NCI-H2081 (cell line): ENCODE data around the gene GNA14.
"Not testable (repeated sequence)": the region's sequence is repeated elsewhere in the genome, so short reads cannot be mapped to it uniquely, and the experiment has no call there.

Experiments
- DNase-seq, 2 experiments: peaks; one replicate each; lab custom pipeline; 2025; lab: John Stamatoyannopoulos, UW

The GNA14 gene

DNA sequence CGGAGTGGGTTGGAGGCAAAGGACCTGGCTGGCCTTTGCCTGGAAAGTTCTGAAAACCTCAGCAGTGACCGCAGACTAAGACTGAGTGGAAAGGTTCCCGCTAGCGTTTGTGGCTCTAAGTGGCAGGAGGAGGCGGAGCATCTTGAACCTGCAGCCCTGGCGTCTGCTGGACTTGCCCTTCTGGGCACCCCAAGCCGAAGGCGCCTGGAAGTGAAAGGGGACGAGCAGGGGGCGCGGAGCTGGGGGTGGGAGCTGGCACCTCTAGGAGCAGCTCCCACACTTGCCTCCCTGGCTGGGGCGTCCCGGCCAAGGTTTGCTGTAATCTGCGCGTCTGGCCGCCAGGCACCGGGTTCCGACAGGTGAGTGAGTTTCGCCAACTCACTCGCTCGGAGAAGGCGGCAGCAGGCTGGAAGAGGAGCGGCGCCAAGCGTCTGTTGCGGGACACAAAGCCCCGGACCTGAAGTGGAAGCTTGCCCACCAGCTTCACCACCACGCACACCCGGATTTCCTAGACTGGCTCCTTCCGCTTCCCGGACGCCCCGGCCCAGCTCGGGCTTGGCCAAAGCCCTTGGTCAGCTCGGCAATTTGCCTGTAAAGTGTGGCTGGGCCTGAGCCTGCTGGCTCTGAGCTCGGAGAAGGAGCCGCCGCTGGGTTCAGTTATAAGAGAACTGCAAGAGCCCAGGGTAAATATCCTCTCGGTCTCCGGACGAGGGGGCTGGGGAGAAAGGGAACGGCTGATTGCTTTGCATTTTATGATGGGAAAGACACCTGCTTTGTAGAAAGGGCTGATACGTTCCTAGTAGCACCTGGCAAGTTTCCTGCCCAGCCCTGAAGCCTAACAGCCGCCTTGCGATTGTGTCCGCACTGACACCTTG, at the start of gene GNA14:
GNA14 (minus strand) TSS at position 89 of the 875 bp plus-strand sequence. CDS start 529 bp downstream, outside the sequence.
- no peak for DNase-seq

GRCh38 chr9:77697238-77697984, 49.3 kb upstream of the GNA14 start:
- DNase-seq = no peak

GRCh38 chr9:77690723-77691122, 42.6 kb upstream of the GNA14 start:
- not testable (repeated sequence) for DNase-seq

- DNase-seq = not testable (repeated sequence)
These were observed 42.0 kb upstream of the GNA14 start for GRCh38 chr9:77690119-77690518.

DNA sequence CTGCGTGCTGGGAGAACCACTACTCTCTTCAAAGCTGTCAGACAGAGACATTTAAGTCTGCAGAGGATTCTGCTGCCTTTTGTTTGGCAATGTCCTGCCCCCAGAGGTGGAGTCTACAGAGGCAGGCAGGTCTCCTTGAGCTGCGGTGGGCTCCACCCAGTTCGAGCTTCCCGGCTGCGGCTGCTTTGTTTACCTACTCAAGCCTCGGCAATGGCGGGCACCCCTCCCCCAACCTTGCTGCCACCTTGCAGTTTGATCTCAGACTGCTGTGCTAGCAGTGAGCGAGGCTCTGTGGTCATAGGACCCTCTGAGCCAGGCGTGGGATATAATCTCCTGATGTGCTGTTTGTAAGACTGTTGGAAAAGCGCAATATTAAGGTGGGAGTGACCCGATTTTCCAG, 39.6 kb upstream of the GNA14 start:
- not testable (repeated sequence) for DNase-seq

DNA sequence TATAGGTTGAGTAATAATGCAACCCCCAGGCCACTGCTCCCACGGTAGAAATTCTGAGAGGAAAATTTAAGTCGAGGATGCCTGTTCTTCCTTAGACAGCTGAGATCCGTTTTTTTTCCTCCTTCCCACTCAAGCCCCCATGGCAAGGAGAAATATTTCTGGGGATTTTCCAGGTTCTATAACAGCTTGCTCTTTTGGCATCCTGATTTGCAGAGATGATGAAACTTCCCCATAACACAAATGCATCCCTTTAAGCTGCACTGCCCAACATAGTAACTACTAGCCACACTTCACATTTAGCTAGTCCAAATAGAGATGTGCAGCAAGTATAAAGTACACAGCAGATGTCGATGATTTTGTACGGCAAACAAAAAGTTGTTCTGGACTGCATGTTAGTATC, 32.5 kb upstream of the GNA14 start:
- no peak for DNase-seq

DNA sequence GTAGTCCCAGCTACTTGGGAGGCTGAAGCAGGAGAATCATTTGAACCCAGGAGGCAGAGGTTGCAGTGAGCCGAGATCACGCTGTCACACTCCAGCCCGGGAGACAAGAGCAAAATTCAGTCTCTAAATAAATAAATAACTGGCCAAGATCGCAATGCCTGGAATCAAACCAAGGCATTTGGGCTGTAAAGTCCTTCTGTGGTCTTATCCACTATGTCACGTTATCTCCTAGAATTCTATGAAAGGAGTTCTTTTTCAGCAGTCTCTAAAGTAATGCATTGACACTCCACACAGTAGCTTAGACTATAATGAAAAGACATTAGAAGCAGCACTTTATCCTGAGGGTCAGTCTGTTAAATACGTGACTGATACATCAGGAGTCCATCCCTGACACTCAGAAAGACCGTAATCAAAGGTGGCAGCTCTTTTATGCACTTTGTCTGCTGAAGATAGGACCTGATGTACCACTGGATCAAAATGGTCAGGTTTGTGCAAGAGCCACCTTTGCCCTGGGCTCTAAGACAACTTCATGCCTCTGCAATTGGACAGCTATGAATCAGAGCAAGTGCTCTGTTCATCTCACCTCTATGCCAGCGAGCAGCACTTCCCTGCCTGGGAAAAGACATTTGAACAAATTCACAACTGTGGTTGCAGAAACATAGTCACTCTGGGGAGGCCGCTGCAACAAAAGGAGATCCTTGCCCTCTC, 31.7 kb upstream of the GNA14 start:
- no peak for DNase-seq

- no peak for DNase-seq
These were observed 31.0 kb upstream of the GNA14 start for GRCh38 chr9:77679088-77679487.

GRCh38 chr9:77677957-77678535, 29.9 kb upstream of the GNA14 start:
- no peak for DNase-seq

GRCh38 chr9:77677397-77677796, 29.3 kb upstream of the GNA14 start:
- no peak for DNase-seq

GRCh38 chr9:77673941-77674791, 26.0 kb upstream of the GNA14 start:
- DNase-seq = no peak

- no peak for DNase-seq
These were observed 24.1 kb upstream of the GNA14 start for GRCh38 chr9:77672183-77672582.

DNA sequence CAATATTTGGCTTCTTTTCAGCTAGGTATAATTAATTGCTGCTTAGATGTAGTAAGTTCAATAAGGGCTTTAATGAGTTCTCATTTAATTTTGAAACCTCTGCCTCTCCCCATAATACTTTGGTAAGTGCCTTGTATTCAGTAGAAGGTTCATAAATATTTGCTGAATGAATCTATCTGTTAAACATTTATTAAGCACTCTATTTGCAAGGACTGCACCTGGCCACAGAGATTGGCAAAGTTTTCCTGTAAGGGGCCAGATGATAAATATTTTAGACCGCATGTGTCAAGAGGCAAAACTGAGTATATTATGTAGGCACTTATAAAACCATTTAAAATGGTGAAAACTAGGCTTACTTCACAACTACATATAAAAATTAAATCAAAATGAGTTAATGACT, 19.0 kb upstream of the GNA14 start:
- DNase-seq = no peak

DNA sequence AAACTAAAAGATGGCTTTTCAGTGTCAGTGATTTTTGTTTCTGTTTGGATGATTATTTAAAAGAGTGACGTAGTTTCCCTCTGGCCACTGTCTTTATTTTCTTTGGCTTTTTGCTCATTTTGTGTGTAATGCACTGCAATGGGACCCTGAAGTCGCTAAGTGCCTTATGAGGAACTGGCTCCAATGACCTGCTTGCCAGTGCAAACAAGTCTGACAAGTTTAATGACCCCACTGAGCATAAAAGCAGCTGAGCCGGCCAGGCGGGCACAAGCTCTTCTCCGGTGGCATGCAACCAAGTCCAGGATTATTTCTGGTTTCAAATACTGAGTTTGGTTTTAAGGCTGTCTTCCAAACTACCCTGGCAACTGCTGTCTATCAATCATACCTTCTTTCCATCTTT, 15.6 kb upstream of the GNA14 start:
- DNase-seq = no peak

GRCh38 chr9:77661566-77662085, 13.5 kb upstream of the GNA14 start:
- no peak for DNase-seq

DNA sequence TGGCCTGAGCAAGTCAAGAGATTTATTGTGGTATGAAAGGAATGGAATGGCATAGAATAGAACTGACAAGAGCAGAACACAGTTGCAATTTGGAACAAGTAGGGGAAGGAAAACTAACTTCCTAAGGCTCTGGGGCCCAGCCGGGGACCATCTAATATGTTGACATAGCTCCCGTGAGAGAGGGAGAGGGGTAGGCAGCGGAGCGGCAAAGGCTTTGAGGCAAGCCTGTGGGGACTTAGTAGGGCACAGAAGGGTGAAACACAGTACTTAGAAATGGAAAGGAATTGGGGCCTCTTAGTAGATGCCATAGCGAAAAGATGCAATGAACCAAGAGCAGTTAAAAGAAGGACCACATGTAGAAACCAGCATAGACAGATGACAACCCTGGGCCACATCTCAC, 11.8 kb upstream of the GNA14 start:
- no peak for DNase-seq

GRCh38 chr9:77651203-77651602, 3.1 kb upstream of the GNA14 start:
- DNase-seq = no peak

- DNase-seq = no peak
These were observed 1.1 kb upstream of the GNA14 start for GRCh38 chr9:77649109-77649812.

GRCh38 chr9:77647267-77648233, 572 bp downstream of the GNA14 start:
- DNase-seq = no peak
